ENCODE data around the gene SORT1.

Gene SORT1

GRCh38 chr1:109354929-109355328, 42.8 kb downstream of the SORT1 start:
- no peaks in the 10 kb centered on the region for H3K36me3 ChIP-seq (replicated peaks; ENCODE audit: low read depth, low read length)
- no peak overlapping the region for H3K4me2 ChIP-seq (ENCODE audit: low read length)

GRCh38 chr1:109351457-109351856, 46.3 kb downstream of the SORT1 start:
- TF ChIP-seq CTCF (IDR thresholded peaks at IDR 0.05; ENCODE audit: low read depth, low read length) (no peak), EZH2phosphoT487 (IDR thresholded peaks at IDR 0.05; ENCODE audit: low read depth) (no peak)
- Histone ChIP-seq H3K27me3 (ENCODE audit: low read depth, low read length) (peaks cover 16% of the 10 kb centered on the region), H4K20me1 (ENCODE audit: insufficient read depth, low read length) (no peaks in the 10 kb centered on the region), H3K9me3 (ENCODE audit: insufficient read depth, low read length) (no peaks in the 10 kb centered on the region), H3K4me3 (ENCODE audit: low read length) (no peak overlapping the region), H3K36me3 (replicated peaks; ENCODE audit: low read depth, low read length) (no peaks in the 10 kb centered on the region), H3K79me2 (ENCODE audit: low read length) (no peaks in the 10 kb centered on the region), H3K4me1 (ENCODE audit: low read length) (no peaks in the 10 kb centered on the region), H3K4me2 (ENCODE audit: low read length) (no peak overlapping the region), H2AFZ (ENCODE audit: low read depth, low read length) (no peak overlapping the region), H3K27ac (ENCODE audit: low read length) (no peak overlapping the region), H3K9ac (ENCODE audit: low read length) (no peak overlapping the region)

More at GRCh38 chr1:109354929-109355328, 42.8 kb downstream of the SORT1 start:
- Histone ChIP-seq H3K27me3 (ENCODE audit: low read depth, low read length) (peaks cover 23% of the 10 kb centered on the region), H2AFZ (ENCODE audit: low read depth, low read length) (no peak overlapping the region), H3K4me1 (ENCODE audit: low read length) (no peaks in the 10 kb centered on the region), H3K9me3 (ENCODE audit: insufficient read depth, low read length) (no peaks in the 10 kb centered on the region), H3K9ac (ENCODE audit: low read length) (no peak overlapping the region), H3K27ac (ENCODE audit: low read length) (no peak overlapping the region), H3K79me2 (ENCODE audit: low read length) (no peaks in the 10 kb centered on the region), H3K4me3 (ENCODE audit: low read length) (no peak overlapping the region), H4K20me1 (ENCODE audit: insufficient read depth, low read length) (no peaks in the 10 kb centered on the region)
- TF ChIP-seq CTCF (IDR thresholded peaks at IDR 0.05; ENCODE audit: low read depth, low read length) (no peak), EZH2phosphoT487 (IDR thresholded peaks at IDR 0.05; ENCODE audit: low read depth) (no peak)

GRCh38 chr1:109350655-109351054, 47.1 kb downstream of the SORT1 start:
- no peaks in the 10 kb centered on the region for H3K36me3 ChIP-seq (replicated peaks; ENCODE audit: low read depth, low read length)
- H3K4me2 ChIP-seq (ENCODE audit: low read length) = no peak overlapping the region
- no peak overlapping the region for H3K4me3 ChIP-seq (ENCODE audit: low read length)
- H3K27ac ChIP-seq (ENCODE audit: low read length) = no peak overlapping the region
- no peak overlapping the region for H3K9ac ChIP-seq (ENCODE audit: low read length)
- no peaks in the 10 kb centered on the region for H4K20me1 ChIP-seq (ENCODE audit: insufficient read depth, low read length)
- peaks cover 15% of the 10 kb centered on the region for H3K27me3 ChIP-seq (ENCODE audit: low read depth, low read length)
- H3K9me3 ChIP-seq (ENCODE audit: insufficient read depth, low read length) = no peaks in the 10 kb centered on the region
- no peaks in the 10 kb centered on the region for H3K79me2 ChIP-seq (ENCODE audit: low read length)
- no peaks in the 10 kb centered on the region for H3K4me1 ChIP-seq (ENCODE audit: low read length)
- TF ChIP-seq CTCF (IDR thresholded peaks at IDR 0.05; ENCODE audit: low read depth, low read length) (no peak), EZH2phosphoT487 (IDR thresholded peaks at IDR 0.05; ENCODE audit: low read depth) (no peak)
- no peak overlapping the region for H2AFZ ChIP-seq (ENCODE audit: low read depth, low read length)

- no peaks in the 10 kb centered on the region for H4K20me1 ChIP-seq (ENCODE audit: insufficient read depth, low read length)
- no peaks in the 10 kb centered on the region for H3K9me3 ChIP-seq (ENCODE audit: insufficient read depth, low read length)
- TF ChIP-seq CTCF (IDR thresholded peaks at IDR 0.05; ENCODE audit: low read depth, low read length) = no peak
- TF ChIP-seq EZH2phosphoT487 (IDR thresholded peaks at IDR 0.05; ENCODE audit: low read depth) = no peak
- H2AFZ ChIP-seq (ENCODE audit: low read depth, low read length) = no peak overlapping the region
- H3K4me3 ChIP-seq (ENCODE audit: low read length) = no peak overlapping the region
- no peak overlapping the region for H3K4me2 ChIP-seq (ENCODE audit: low read length)
- H3K27ac ChIP-seq (ENCODE audit: low read length) = no peak overlapping the region
- peaks cover 15% of the 10 kb centered on the region for H3K27me3 ChIP-seq (ENCODE audit: low read depth, low read length)
- no peaks in the 10 kb centered on the region for H3K4me1 ChIP-seq (ENCODE audit: low read length)
- H3K79me2 ChIP-seq (ENCODE audit: low read length) = no peaks in the 10 kb centered on the region
- no peak overlapping the region for H3K9ac ChIP-seq (ENCODE audit: low read length)
- no peaks in the 10 kb centered on the region for H3K36me3 ChIP-seq (replicated peaks; ENCODE audit: low read depth, low read length)
These were observed 47.5 kb downstream of the SORT1 start for GRCh38 chr1:109350182-109350581.
